Measurements from ENCODE around the gene BBS2.

DNA sequence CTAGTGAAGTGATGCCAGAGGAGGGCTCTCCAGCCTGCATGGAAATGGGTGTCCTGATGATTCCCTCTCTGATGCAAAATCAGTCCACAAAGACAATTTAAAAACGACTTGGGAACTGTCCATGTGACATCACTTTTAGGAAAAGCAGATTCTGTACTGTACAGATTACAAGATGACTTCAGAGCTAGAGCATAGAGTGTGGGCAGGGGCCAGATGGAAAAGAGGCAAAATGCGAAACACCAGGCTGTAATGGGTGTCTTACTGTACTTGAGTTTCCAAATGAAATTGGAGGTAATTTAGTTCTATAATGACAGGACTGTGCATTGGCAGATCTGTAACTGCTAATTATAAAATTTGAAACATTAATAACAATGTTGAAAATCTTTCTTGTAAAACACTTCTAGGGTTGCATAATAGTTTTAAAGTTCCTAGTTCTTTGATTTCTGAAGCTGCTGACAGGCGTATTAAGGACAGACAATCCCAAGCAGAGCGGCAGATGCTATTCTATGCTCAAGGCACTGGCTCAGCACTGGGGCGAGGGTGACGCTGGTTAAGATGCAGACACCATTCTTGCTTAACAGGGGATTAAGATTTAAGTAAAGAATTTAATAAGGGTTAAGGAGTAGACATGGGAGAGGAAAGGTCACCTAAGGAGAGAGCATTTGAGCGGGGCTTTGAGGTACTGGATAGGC, 38.9 kb downstream of the BBS2 start:
- TF ChIP-seq, protein P1, sequence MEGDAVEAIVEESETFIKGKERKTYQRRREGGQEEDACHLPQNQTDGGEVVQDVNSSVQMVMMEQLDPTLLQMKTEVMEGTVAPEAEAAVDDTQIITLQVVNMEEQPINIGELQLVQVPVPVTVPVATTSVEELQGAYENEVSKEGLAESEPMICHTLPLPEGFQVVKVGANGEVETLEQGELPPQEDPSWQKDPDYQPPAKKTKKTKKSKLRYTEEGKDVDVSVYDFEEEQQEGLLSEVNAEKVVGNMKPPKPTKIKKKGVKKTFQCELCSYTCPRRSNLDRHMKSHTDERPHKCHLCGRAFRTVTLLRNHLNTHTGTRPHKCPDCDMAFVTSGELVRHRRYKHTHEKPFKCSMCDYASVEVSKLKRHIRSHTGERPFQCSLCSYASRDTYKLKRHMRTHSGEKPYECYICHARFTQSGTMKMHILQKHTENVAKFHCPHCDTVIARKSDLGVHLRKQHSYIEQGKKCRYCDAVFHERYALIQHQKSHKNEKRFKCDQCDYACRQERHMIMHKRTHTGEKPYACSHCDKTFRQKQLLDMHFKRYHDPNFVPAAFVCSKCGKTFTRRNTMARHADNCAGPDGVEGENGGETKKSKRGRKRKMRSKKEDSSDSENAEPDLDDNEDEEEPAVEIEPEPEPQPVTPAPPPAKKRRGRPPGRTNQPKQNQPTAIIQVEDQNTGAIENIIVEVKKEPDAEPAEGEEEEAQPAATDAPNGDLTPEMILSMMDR (IDR thresholded peaks at IDR 0.05) = no peak
- TF ChIP-seq EZH2 (IDR thresholded peaks at IDR 0.05) (no peak), EZH2phosphoT487 (IDR thresholded peaks at IDR 0.05) (no peak)

Data from neural progenitor cell (in vitro differentiated cells).